Hematopoietic multipotent progenitor cell (in vitro differentiated cells): ENCODE results near the gene JPH3. TPM values are rescaled to one million over a fixed set of nuclear protein-coding genes. Genes with fewer than 3 reads are reported as not detected.

Experiments used
- DNase-seq, 3 donors: peaks; one replicate each; pipeline ENCODE4 v3.0.0-alpha.2; 2011 to 2015; ENCODE audit warnings: low read depth in 2 of 3, low spot score in 2 of 3
- total RNA-seq: library from RNA; depleted of rRNA; stranded (reverse); fragments of >200 nt; gene quantifications from one replicate; pipeline ENCODE4 v1.2.3, GENCODE V29; 2012

Gene JPH3
- total RNA-seq, 1 donor = not detected

DNA sequence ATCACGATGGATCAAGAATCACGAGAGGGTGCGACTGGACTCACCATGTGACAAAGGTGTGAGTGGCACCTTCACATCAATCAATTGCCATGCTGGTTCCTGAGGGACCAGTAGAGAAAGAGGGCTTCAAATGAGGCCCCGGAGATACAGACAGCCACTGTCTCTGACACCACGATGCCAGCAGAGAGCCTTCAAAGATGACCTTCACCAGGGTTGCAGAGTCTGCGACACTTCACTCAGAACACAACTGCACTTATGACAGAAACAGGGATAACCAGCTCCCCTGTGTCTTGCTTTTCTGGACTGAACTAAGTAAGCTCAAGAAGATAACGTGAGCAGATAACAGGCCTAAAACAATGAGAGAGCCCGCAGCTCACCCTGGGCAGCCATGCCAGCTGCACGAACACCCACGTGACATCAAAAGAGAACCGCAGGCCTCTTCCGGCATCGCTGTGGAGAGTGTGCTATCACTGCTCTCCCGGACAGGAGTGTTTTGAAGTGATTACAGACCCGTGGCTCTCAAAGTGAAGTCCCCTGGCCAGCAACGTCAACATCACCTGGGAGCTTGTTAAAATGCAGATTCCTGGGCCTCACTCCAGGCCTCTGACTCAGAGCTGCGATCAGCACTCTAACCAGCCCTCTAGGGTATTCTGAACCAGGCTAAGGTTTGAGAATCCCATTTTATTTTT is 127.1 kb downstream of the JPH3 start:
- DNase-seq = no peak

DNA sequence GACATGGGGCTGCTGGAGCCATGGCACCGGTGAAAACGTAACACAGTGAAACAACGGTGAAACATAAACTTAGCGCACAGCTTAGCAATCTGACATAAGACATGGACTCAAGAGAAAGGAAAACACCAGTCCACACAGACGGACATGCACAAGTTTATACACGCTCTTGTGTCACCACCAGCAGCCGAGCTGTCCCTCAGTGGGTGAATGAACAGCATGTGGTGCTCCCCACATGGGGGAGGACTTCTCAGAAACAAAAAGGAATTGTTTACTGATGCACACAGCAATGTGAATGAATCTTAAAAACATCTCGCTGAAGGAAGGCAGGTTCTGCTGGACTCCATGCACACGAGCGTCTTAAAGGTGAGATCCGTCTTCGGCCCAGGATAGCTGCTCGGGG is 129.3 kb downstream of the JPH3 start:
- DNase-seq = no peak

DNA sequence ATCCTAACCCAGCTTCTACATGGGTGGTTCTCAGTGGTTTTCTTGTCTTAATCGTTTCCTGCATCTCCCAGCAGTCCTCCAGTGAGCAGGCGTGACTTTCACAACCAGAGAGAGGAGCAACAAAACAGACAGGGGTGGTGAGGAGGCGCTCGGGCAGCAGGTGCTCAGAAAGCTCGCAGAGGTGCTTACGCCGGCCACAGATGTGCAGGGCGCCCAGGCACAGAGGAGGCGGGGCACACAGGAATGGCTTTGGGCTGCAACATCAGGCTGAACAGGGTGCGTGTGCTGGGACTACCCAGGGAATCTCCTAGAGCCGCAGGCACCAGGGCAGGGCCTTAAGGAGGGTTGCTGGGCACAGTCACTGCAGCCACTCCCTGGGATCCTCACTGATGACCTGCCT is 130.9 kb downstream of the JPH3 start:
- no peak for DNase-seq

DNA sequence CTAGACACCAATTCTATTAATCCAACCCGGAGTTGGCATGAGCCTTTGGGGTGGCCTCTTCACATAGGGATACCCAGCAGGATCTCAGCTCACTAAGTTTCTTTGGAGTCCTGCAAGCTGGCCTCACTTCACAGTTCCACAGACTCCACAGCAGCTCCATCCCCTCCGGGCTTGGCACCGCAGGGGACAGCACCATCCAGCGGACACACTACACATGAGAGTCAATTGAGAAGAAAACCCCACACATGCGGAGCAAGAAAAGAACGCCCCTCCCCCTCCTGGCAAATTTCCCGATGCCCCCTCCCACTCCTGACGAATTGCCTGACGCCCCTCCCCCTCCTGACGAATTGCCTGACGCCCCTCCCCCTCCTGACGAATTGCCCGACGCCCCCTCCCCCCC is 132.3 kb downstream of the JPH3 start:
- DNase-seq = no peak

DNA sequence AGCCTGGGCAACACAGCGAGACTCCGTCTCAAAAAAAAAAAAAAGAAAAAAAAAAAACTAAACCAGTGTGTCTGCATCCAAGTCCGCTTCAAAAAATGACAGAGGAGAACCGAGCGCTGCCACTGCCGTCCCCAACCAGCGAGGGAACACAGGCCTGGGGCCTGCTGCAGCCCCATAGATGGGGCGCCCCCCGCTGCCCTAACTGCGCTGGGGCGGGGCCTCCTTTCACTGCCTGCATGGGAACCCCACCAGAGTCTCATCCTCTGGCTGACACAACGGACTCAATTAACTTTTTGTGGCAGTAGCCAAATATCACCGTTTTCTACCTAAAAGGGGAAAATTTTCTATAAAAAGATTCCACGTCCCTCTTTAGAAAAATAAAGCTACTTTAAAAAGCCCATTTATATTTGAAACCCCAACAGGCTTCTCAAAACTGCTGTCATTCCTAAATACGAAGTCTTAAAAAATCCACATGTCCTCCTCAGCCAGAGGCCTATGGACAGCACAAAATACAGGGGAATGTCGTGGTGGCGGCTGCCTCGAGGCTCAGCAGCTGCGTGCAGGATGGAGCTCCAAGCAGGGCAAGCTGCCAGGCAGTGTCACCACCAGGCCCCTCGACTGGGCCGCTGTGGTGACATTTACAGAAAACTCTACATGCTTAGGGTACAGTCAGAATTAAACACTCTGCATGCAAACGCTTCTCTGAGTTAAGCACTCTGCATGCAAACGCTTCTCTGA is 133.1 kb downstream of the JPH3 start:
- no peak for DNase-seq

DNA sequence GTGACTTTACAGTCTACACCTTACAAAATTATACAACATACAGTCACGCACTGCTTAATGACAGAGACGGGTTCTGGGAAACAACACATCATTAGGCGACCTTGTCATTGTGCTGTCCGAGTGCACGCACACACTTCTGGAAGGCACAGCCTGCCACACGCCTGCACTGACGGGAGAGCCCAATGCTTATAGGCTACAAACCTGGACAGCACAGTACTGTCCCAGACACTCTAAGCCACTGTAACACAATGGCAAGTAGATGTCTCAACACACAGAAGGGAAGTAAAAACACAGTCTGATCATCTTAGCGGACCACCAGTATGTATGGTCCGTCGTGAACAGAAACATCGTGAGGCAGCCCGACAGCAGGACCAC is 133.7 kb downstream of the JPH3 start:
- DNase-seq = no peak

DNA sequence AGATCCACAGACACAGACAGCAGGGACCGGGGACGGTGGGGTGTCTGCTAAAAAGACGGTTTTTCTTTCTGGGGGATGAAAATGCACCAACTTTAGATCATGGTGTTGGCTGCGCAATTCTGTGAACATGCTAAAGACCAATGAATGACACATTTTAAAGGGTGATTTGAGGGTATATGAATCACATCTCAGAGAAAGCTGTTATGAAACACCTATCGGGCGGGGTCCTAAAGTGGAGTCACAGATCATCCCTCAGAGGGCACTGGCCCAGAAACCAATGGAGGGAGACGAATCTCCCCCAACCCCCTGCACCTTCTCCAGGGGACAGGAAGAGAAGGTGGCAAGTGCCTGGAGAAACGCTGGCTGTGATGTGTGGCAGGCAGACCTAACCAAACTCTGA is 137.5 kb downstream of the JPH3 start:
- no peak for DNase-seq

DNA sequence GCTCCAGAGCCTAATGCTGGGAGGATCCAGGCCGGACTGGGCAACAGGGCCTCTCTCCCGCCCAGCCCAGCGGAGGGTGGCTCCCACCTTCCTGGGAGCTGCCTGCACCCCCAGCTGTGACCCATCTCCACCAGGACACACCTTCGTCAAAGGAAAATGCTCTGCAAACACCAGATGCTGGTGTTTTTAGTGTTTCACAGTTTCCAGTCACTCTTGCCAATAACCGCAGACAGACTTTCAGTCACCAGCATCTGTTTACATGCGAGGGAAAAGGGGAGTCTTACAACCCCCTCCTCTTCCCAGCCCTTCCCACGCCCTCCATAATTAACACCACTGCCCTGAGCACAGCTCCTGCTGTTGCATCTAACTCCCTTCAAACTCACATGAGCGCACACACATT is 138.1 kb downstream of the JPH3 start:
- no peak for DNase-seq

DNA sequence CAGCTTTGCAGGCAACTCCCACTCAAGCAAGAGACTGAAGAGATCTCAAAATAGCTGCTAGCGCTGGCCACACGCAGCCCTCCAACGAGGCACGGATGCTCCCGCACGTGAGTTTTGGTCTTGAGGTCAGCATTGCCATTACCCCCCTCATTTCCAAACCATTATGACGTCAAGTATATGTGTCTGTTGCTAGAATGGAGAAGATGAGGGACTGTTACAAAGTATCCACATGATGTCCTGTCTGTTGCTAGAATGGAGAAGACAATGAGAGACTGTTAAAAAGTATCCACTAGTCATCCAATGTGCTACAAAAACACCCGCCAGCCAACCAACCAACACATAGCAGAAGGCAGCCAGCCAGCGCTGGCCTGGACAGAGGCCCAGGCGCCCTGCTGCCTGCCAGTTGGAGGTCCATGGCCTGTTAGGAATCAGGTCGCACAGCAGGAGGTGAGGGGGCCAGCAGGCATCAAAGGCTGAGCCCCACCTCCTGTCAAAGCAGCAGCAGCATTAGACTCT is 138.7 kb downstream of the JPH3 start:
- DNase-seq = no peak

DNA sequence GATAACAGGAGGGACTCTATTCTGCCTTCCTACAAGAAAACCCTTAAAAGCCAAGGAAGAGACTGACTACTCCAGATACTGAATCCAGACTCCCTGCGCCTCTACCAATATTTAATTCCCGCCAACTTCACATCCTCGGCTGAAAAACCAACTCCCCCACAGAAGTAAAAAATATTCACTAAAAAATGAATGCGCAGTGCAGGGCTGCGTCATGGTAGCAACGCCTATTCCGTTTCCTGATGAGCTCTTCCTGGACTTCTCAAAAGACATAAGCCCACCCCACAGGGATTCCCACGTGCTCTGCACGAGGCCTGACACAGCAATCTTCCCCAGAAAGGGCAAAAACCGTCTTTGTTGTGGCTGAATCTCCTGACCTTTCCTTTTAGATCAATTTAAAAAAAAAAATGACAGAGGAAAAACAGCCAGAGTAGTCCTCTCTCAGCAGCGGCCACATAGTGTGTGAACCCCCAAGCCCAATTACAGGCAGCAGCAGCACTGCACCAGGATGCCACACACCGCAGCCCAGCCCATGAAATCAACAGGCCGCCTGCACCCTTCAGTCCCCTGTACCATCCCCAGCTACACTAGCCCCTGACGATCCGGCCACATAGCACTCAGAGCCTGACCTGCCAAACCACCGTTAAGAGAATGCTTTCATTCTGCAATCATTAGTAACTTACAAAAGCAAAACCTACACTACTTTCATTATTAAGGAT is 139.6 kb downstream of the JPH3 start:
- no peak for DNase-seq

DNA sequence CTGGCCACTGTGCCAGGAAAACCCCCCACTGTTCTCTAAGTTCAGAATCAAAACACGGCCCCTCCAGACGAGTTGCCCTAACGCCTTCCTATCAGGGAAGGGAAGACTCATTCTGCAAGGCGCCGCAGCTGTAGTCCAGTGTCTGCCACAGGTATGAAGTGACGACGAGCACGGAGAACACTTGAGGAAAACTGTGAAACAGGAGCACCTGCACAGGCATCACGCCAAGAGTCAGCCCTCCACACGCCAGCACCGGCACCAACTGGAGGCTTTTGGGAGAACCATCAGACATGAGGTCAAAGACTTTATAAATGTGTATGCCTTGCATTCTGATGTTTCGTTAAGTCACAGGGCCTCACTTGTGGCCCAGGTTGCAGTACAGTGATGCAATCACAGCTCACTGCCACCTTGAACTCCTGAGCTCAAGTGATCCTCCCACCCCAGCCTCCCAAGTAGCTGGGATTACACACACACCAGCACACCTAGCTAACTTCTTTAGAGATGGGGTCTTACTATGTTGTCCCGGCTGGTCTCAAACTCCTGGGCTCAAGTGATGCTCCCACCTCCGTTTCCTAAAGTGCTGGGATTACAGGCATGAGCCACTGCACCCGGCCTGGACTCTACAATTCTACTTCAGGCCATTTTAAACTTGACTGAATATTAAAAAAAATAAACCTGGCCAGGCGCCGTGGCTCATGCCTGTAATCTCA is 140.6 kb downstream of the JPH3 start:
- no peak for DNase-seq

DNA sequence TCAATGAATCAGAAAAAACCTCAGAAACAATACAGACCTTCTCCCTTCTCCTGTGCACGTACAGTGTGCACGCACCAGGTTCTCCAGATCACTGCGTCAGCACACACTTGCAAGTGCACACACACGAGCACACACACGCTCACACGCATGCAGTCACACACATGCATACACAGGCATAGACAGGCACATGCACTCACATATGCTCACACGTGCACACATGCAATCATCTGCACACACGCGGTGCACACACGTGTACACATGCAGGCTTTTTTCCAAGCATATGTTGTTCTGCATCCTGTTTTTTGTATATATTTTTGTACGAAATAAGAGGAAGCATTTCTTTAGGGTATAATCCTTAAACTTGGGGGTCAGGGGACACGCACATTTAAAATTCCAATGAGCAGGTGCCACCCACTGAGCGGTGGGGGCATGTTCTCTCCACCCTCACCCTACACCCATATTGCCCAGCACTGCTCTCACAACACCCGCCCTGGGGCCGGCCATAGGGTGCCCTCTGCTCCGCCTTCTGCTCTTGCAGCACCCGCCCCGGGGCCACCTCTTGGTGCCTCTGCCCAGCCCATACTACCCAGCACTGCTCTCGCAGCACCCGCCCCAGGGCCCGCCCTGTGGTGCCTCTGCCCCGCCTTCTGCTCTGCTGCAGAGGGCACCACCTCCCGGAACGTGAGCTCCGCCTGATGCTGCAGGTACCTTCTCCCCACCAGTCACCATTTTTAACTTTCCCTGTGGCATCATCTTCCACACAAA is 142.6 kb downstream of the JPH3 start:
- DNase-seq = no peak

DNA sequence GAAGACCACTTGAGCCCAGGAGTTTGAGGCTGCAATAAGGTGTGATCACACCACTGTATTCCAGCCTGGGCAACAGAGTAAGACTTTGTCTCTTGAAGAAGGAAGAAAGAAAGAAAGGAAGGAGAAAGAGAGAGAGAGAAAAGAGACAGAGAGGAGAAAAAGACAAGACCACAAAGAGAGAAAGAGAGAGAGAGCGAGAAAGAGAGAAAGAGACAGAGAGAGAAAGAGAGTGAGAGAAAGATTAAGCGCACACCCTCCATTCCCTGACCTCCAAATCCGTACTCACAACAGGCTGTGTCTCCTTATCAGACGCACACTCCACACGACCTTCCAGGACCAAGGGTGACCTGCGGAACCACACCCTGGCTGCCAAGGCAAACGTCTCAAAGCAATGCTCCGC is 143.9 kb downstream of the JPH3 start:
- no peak for DNase-seq

Other genes starting within 250 kb of the JPH3 start
- 21.3 TPM for gene FBXO31, start 218.7 kb upstream of the JPH3 start, total RNA-seq
- 26.4 TPM for gene MAP1LC3B, start 210.2 kb upstream of the JPH3 start, total RNA-seq
- 7.0 TPM for gene ZCCHC14, start 109.5 kb upstream of the JPH3 start, total RNA-seq
- gene KLHDC4, start 163.5 kb downstream of the JPH3 start, total RNA-seq = 27.7 TPM